IMR-90 (cell line): ENCODE measurements around the gene SMIM5.

Source experiments
- BHLHE40 ChIP-seq: fragments of 150-350 bp; IDR thresholded peaks from 2 replicates; pipeline ENCODE4 v1.6.1; 2016; ENCODE audit warnings: mild to moderate bottlenecking, low read depth, low read length
- CEBPB ChIP-seq: IDR thresholded peaks from 2 replicates; pipeline ENCODE4 v1.6.1; 2012; ENCODE audit warnings: low read depth, low read length, improper control_type of control experiment
- FOS ChIP-seq: fragments of 150-350 bp; IDR thresholded peaks from 2 replicates; pipeline ENCODE4 v1.6.1; 2016; ENCODE audit warnings: low read depth, low read length
- MAFK ChIP-seq: IDR thresholded peaks from 2 replicates; pipeline ENCODE4 v1.6.1; 2012; ENCODE audit warnings: low read depth, low read length, improper control_type of control experiment
- MAZ ChIP-seq: IDR thresholded peaks from 2 replicates; pipeline ENCODE4 v1.6.1; 2012; ENCODE audit warnings: low read depth, mild to moderate bottlenecking, low read length, improper control_type of control experiment, moderate library complexity, borderline replicate concordance
- MXI1 ChIP-seq: IDR thresholded peaks from 2 replicates; pipeline ENCODE4 v1.6.1; 2012; ENCODE audit warnings: low read depth, mild to moderate bottlenecking, low read length, moderate library complexity, borderline replicate concordance
- POLR2A ChIP-seq: IDR thresholded peaks from 2 replicates; pipeline ENCODE4 v1.6.1; 2012; ENCODE audit warnings: mild to moderate bottlenecking, low read depth, low read length
- RAD21 ChIP-seq: IDR thresholded peaks from 2 replicates; pipeline ENCODE4 v1.6.1; 2012; ENCODE audit warnings: low read length, improper control_type of control experiment
- RCOR1 ChIP-seq: IDR thresholded peaks from 2 replicates; pipeline ENCODE4 v1.6.1; 2012; ENCODE audit warnings: mild to moderate bottlenecking, low read length, improper control_type of control experiment; ENCODE audit not compliant: insufficient replicate concordance
- RFX5 ChIP-seq: IDR thresholded peaks from 2 replicates; pipeline ENCODE4 v1.8.0; 2012; ENCODE audit warnings: low read depth, mild to moderate bottlenecking, low read length, moderate library complexity
- SMC3 ChIP-seq: fragments of 150-350 bp; IDR thresholded peaks from 2 replicates; pipeline ENCODE4 v1.6.1; 2016; ENCODE audit warnings: low read depth, mild to moderate bottlenecking, antibody characterized with exemption, low read length, moderate library complexity
- TF ChIP-seq, protein P1 (sequence below): conservative IDR thresholded peaks from 2 replicates; pipeline ENCODE4 v1.5.1; 2012; ENCODE audit warnings: mild to moderate bottlenecking, low read depth, low read length, improper control_type of control experiment
- TF ChIP-seq, protein P2 (sequence below): fragments of 150-350 bp; IDR thresholded peaks from 2 replicates; pipeline ENCODE4 v1.6.1; 2016; ENCODE audit warnings: low read depth, mild to moderate bottlenecking, low read length, moderate library complexity, borderline replicate concordance
- TF ChIP-seq, protein P3 (sequence below): fragments of 150-350 bp; IDR thresholded peaks from 2 replicates; pipeline ENCODE4 v1.6.1; 2017; ENCODE audit warnings: mild to moderate bottlenecking, antibody characterized with exemption, low read length, low read depth

DNA sequence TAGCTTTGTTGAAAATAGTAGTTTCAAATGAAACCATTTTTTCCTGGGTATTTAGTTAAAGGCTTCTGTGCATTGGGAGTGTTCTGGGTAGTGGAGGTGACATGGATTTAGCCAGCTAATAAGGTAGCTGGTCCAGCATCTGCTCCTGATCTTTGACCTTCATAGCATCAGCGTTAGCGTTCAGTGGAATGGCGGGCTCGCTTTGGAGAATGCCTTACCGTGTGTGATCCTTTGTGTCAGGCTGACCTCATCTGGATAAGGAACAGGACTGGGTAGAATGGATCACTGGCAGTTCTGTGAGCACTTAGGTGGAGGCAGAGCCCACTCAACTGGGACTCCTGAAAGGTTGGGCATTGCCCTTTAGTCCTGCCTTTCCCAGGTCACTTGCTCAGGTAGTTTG, 37.6 kb downstream of the SMIM5 start:
- TF ChIP-seq, protein P1, sequence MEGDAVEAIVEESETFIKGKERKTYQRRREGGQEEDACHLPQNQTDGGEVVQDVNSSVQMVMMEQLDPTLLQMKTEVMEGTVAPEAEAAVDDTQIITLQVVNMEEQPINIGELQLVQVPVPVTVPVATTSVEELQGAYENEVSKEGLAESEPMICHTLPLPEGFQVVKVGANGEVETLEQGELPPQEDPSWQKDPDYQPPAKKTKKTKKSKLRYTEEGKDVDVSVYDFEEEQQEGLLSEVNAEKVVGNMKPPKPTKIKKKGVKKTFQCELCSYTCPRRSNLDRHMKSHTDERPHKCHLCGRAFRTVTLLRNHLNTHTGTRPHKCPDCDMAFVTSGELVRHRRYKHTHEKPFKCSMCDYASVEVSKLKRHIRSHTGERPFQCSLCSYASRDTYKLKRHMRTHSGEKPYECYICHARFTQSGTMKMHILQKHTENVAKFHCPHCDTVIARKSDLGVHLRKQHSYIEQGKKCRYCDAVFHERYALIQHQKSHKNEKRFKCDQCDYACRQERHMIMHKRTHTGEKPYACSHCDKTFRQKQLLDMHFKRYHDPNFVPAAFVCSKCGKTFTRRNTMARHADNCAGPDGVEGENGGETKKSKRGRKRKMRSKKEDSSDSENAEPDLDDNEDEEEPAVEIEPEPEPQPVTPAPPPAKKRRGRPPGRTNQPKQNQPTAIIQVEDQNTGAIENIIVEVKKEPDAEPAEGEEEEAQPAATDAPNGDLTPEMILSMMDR = no peak
- TF ChIP-seq POLR2A = no peak
- TF ChIP-seq, protein P2, sequence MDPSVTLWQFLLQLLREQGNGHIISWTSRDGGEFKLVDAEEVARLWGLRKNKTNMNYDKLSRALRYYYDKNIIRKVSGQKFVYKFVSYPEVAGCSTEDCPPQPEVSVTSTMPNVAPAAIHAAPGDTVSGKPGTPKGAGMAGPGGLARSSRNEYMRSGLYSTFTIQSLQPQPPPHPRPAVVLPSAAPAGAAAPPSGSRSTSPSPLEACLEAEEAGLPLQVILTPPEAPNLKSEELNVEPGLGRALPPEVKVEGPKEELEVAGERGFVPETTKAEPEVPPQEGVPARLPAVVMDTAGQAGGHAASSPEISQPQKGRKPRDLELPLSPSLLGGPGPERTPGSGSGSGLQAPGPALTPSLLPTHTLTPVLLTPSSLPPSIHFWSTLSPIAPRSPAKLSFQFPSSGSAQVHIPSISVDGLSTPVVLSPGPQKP = no peak
- TF ChIP-seq BHLHE40 = no peak
- TF ChIP-seq RAD21 = no peak
- TF ChIP-seq, protein P3, sequence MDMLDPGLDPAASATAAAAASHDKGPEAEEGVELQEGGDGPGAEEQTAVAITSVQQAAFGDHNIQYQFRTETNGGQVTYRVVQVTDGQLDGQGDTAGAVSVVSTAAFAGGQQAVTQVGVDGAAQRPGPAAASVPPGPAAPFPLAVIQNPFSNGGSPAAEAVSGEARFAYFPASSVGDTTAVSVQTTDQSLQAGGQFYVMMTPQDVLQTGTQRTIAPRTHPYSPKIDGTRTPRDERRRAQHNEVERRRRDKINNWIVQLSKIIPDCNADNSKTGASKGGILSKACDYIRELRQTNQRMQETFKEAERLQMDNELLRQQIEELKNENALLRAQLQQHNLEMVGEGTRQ = no peak
- TF ChIP-seq MXI1 = no peak
- TF ChIP-seq SMC3 = no peak
- no peak for TF ChIP-seq CEBPB
- no peak for TF ChIP-seq MAFK
- no peak for TF ChIP-seq RCOR1
- no peak for TF ChIP-seq MAZ
- no peak for TF ChIP-seq FOS
- TF ChIP-seq RFX5 = no peak
